ENCODE measurements around the gene NEDD8.

Gene NEDD8

DNA sequence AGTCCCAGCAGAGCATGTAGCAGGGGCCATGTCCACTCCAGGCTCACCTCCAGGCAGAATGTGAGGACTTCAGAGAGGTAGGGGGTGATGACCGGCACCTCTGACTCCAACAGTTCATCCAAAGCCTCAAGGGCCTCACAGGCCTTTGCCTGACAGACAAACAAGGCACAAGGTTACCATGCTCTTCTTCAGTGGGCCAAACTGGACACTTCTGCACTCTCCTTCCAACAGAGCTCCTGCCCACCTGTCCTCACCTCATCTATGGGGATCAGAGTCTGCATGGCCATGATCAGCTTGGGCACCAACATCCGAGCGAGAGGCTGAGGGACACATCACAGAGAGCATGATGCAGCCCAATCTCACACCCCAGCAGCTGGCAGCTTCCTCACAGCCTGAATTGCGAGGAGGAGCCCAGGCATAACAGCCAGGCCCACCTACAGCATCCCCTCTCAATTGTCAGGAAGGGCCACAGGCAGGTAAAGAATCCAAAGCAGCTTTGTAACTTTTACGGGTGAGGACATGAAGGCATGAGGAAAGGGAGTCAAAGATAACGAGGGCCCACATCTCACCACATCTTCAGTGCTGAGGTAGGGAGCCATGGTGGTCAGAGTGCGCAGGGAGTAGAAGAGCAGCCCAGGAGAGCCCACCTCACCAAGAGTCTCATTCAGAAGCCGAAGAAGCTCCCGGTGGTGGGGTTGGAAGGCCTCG, 45.2 kb downstream of the NEDD8 start:
- no peak overlapping the region for H3K4me3 ChIP-seq (ENCODE audit: low read depth, low read length)
- TF ChIP-seq ZNF223 (tag by site-specific recombination; IDR thresholded peaks at IDR 0.05): no peak
- TF ChIP-seq ZSCAN5A (tag by site-specific recombination; IDR thresholded peaks at IDR 0.05): no peak
- TF ChIP-seq, protein P1, sequence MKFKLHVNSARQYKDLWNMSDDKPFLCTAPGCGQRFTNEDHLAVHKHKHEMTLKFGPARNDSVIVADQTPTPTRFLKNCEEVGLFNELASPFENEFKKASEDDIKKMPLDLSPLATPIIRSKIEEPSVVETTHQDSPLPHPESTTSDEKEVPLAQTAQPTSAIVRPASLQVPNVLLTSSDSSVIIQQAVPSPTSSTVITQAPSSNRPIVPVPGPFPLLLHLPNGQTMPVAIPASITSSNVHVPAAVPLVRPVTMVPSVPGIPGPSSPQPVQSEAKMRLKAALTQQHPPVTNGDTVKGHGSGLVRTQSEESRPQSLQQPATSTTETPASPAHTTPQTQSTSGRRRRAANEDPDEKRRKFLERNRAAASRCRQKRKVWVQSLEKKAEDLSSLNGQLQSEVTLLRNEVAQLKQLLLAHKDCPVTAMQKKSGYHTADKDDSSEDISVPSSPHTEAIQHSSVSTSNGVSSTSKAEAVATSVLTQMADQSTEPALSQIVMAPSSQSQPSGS (tag by site-specific recombination; IDR thresholded peaks at IDR 0.05; ENCODE audit: low read depth): no peak
- TF ChIP-seq ZNF658 (tag by site-specific recombination; IDR thresholded peaks at IDR 0.05): no peak
- no peak for TF ChIP-seq MEIS1 (CRISPR knock-in tag; IDR thresholded peaks at IDR 0.05; ENCODE audit: borderline replicate concordance)
- no peak for TF ChIP-seq ZNF311 (tag by site-specific recombination; IDR thresholded peaks at IDR 0.05; ENCODE audit: borderline replicate concordance)
- TF ChIP-seq FEZF1 (tag by site-specific recombination; IDR thresholded peaks at IDR 0.05): no peak
- TF ChIP-seq ZBTB7A (tag by site-specific recombination; IDR thresholded peaks at IDR 0.05; ENCODE audit: low read depth): no peak
- no peak for TF ChIP-seq ZNF521 (tag by site-specific recombination; IDR thresholded peaks at IDR 0.05)
- TF ChIP-seq ZNF2 (tag by site-specific recombination; IDR thresholded peaks at IDR 0.05): no peak
- TF ChIP-seq, protein P2, sequence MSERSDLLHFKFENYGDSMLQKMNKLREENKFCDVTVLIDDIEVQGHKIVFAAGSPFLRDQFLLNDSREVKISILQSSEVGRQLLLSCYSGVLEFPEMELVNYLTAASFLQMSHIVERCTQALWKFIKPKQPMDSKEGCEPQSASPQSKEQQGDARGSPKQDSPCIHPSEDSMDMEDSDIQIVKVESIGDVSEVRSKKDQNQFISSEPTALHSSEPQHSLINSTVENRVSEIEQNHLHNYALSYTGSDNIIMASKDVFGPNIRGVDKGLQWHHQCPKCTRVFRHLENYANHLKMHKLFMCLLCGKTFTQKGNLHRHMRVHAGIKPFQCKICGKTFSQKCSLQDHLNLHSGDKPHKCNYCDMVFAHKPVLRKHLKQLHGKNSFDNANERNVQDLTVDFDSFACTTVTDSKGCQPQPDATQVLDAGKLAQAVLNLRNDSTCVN (tag by site-specific recombination; optimal IDR thresholded peaks at IDR 0.05): no peak
- no peak for TF ChIP-seq ZNF174 (tag by site-specific recombination; IDR thresholded peaks at IDR 0.05)
- no peak for TF ChIP-seq ZBTB44 (tag by site-specific recombination; IDR thresholded peaks at IDR 0.05)
- no peak for TF ChIP-seq ZNF707 (tag by site-specific recombination; IDR thresholded peaks at IDR 0.05)
- no peak for TF ChIP-seq ZNF48 (tag by site-specific recombination; IDR thresholded peaks at IDR 0.05)
- no peak for TF ChIP-seq SP3 (tag by site-specific recombination; IDR thresholded peaks at IDR 0.05)
- ChIA-PET POLR2A (interaction anchor here (1.0 to 2.0 kb wide), 2 partner anchors 8 to 27 kb away, joined by 4 to 5 read pairs; partner anchors contain the start of genes CHMP4A and TM9SF1), CTCF (interaction anchor here (0.6 to 3.0 kb wide), 2 partner anchors 26 to 211 kb away, joined by 3 to 12 read pairs; partner anchors contain the start of gene IRF9)
- H3K27ac ChIP-seq (ENCODE audit: extremely low read depth, low read depth, low read length): no peak overlapping the region
- H3K9me3 ChIP-seq (ENCODE audit: control insufficient read depth, insufficient read depth, low read depth, low read length): no peaks in the 10 kb centered on the region
- peaks cover 5 to 81% of the 10 kb centered on the region in 2 experiments for H3K36me3 ChIP-seq (ENCODE audit: control insufficient read depth in 2 of 2, insufficient read depth in 1 of 2, low read length in 2 of 2)
- H3K4me1 ChIP-seq (ENCODE audit: control insufficient read depth, insufficient read depth, low read length): peaks cover 7% of the 10 kb centered on the region; the same call in 1 of the 2 replicates

DNA sequence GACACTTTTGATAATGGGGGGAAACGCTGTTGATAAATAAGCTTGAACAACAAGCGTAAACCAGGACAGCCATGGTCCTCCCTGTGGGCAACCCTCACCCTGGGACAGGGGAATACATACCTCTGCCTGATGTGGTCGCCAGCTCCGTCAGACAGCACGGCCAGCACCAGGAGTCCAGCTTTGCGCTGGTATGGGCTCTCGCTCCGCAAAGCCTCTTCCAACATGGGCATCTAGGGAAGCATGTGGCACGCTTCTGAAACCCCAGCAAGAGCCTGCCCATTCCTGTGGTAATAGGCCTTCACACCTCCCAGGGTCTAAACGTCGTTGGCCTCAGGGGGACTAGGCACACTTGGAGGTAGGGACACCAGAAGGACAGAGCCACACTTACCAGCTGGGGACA, 46.4 kb downstream of the NEDD8 start:
- no peak overlapping the region for H3K4me3 ChIP-seq (ENCODE audit: low read depth, low read length)
- POLR2A ChIA-PET: interaction anchor here (0.7 to 1.0 kb wide), 2 partner anchors 10 to 15 kb away, joined by 4 to 8 read pairs; no protein-coding TSS in a partner anchor
- peaks cover 0 to 83% of the 10 kb centered on the region in 2 experiments; a peak in 2 of 3 replicates for H3K36me3 ChIP-seq (ENCODE audit: control insufficient read depth in 2 of 2, insufficient read depth in 1 of 2, low read length in 2 of 2)
- CTCF ChIA-PET: interaction anchor here (0.6 to 2.2 kb wide), 3 partner anchors 24 to 111 kb away, joined by 3 to 8 read pairs (median 5); partner anchors contain the start of gene IRF9
- H3K9me3 ChIP-seq (ENCODE audit: control insufficient read depth, insufficient read depth, low read depth, low read length): no peaks in the 10 kb centered on the region
- peaks cover 7% of the 10 kb centered on the region; the same call in 1 of the 2 replicates for H3K4me1 ChIP-seq (ENCODE audit: control insufficient read depth, insufficient read depth, low read length)
- no peak overlapping the region for H3K27ac ChIP-seq (ENCODE audit: extremely low read depth, low read depth, low read length)
- TF ChIP-seq SCRT2 (tag by site-specific recombination; IDR thresholded peaks at IDR 0.05) (no peak), ZNF558 (tag by site-specific recombination; IDR thresholded peaks at IDR 0.05) (no peak), ZNF529 (tag by site-specific recombination; IDR thresholded peaks at IDR 0.05; ENCODE audit: insufficient replicate concordance) (no peak), CTCF (tag by site-specific recombination; IDR thresholded peaks at IDR 0.05) (no peak)
- TF ChIP-seq, protein P2 (tag by site-specific recombination; optimal IDR thresholded peaks at IDR 0.05): no peak

Data from HEK293 (cell line).